ENCODE measurements around the gene RGS7. TPM values are rescaled to one million over a fixed set of nuclear protein-coding genes. Genes with fewer than 3 reads are reported as not detected.

Gene RGS7
- total RNA-seq, 1 donor from 2014 or later: 0.18 TPM

GRCh38 chr1:240792915-240793529, 564.0 kb downstream of the RGS7 start:
- DNase-seq (ENCODE audit: low read depth): no peak
- no peaks in the 10 kb centered on the region for H3K9me3 ChIP-seq (ENCODE audit: insufficient read depth, low read depth, low read length)
- Mint-ChIP-seq H3K4me1 (ENCODE audit: low read depth, unreplicated experiment) (peaks cover 5% of the 10 kb centered on the region), H3K36me3 (ENCODE audit: low read depth, unreplicated experiment) (no peaks in the 10 kb centered on the region), H3K27me3 (ENCODE audit: low read depth, unreplicated experiment) (no peaks in the 10 kb centered on the region), H3K27ac (ENCODE audit: unreplicated experiment) (no peak overlapping the region), H3K4me3 (ENCODE audit: unreplicated experiment) (no peak overlapping the region), H3K9me3 (ENCODE audit: unreplicated experiment) (no peaks in the 10 kb centered on the region)
- H3K27me3 ChIP-seq (ENCODE audit: insufficient read depth, low read length): no peaks in the 10 kb centered on the region
- FAIRE-seq: no peak
- H3K79me2 ChIP-seq (ENCODE audit: insufficient read depth, low read length): no peaks in the 10 kb centered on the region
- H2AFZ ChIP-seq (ENCODE audit: low read depth, low read length): no peak overlapping the region
- H3K4me3 ChIP-seq (ENCODE audit: insufficient read depth, low read depth, low read length): no peak overlapping the region
- H3K36me3 ChIP-seq (ENCODE audit: insufficient read depth, low read length): no peaks in the 10 kb centered on the region
- no peaks in the 10 kb centered on the region for H4K20me1 ChIP-seq (ENCODE audit: insufficient read depth, low read length)
- H3K9ac ChIP-seq (ENCODE audit: low read length): no peak overlapping the region
- H3K4me1 ChIP-seq (ENCODE audit: insufficient read depth, low read length): peaks cover 3% of the 10 kb centered on the region
- no peak overlapping the region for H3K27ac ChIP-seq (ENCODE audit: low read depth, low read length)
- H3K4me2 ChIP-seq (ENCODE audit: low read length): no peak overlapping the region
- TF ChIP-seq, protein P1, sequence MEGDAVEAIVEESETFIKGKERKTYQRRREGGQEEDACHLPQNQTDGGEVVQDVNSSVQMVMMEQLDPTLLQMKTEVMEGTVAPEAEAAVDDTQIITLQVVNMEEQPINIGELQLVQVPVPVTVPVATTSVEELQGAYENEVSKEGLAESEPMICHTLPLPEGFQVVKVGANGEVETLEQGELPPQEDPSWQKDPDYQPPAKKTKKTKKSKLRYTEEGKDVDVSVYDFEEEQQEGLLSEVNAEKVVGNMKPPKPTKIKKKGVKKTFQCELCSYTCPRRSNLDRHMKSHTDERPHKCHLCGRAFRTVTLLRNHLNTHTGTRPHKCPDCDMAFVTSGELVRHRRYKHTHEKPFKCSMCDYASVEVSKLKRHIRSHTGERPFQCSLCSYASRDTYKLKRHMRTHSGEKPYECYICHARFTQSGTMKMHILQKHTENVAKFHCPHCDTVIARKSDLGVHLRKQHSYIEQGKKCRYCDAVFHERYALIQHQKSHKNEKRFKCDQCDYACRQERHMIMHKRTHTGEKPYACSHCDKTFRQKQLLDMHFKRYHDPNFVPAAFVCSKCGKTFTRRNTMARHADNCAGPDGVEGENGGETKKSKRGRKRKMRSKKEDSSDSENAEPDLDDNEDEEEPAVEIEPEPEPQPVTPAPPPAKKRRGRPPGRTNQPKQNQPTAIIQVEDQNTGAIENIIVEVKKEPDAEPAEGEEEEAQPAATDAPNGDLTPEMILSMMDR (IDR thresholded peaks at IDR 0.05; ENCODE audit: insufficient read depth, low read depth, low read length): no peak
- TF ChIP-seq EZH2 (IDR thresholded peaks at IDR 0.05; ENCODE audit: insufficient read depth, low read length): no peak

DNA sequence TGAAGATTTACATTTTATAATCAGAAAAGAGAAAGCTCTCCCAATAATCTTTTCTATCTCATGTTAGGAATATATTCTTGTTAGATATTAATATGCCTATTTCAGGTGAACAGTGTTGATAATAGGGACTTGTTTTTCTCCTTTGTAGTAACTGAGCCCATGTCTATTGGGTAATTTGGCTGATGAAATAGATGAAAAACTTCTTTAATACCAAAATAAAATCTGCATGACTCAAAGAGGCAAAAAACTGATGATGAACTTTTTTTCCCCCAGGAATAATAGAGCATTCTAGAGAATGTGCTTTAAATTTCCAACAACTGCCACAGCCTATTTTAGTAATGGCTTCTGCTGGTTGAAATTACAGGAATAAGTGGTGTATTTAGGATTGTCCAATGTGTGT, 566.1 kb downstream of the RGS7 start:
- H3K4me1 ChIP-seq (ENCODE audit: insufficient read depth, low read length): peaks cover 5% of the 10 kb centered on the region
- H4K20me1 ChIP-seq (ENCODE audit: insufficient read depth, low read length): no peaks in the 10 kb centered on the region
- H3K27me3 ChIP-seq (ENCODE audit: insufficient read depth, low read length): no peaks in the 10 kb centered on the region
- DNase-seq (ENCODE audit: low read depth): no peak
- Mint-ChIP-seq H3K36me3 (ENCODE audit: low read depth, unreplicated experiment) (no peaks in the 10 kb centered on the region), H3K4me3 (ENCODE audit: unreplicated experiment) (no peak overlapping the region), H3K9me3 (ENCODE audit: unreplicated experiment) (no peaks in the 10 kb centered on the region), H3K4me1 (ENCODE audit: low read depth, unreplicated experiment) (no peaks in the 10 kb centered on the region), H3K27ac (ENCODE audit: unreplicated experiment) (no peak overlapping the region), H3K27me3 (ENCODE audit: low read depth, unreplicated experiment) (no peaks in the 10 kb centered on the region)
- FAIRE-seq: no peak
- no peak overlapping the region for H3K27ac ChIP-seq (ENCODE audit: low read depth, low read length)
- no peaks in the 10 kb centered on the region for H3K36me3 ChIP-seq (ENCODE audit: insufficient read depth, low read length)
- H3K9ac ChIP-seq (ENCODE audit: low read length): no peak overlapping the region
- H2AFZ ChIP-seq (ENCODE audit: low read depth, low read length): no peak overlapping the region
- no peak for TF ChIP-seq EZH2 (IDR thresholded peaks at IDR 0.05; ENCODE audit: insufficient read depth, low read length)
- TF ChIP-seq, protein P1 (IDR thresholded peaks at IDR 0.05; ENCODE audit: insufficient read depth, low read depth, low read length): no peak
- no peaks in the 10 kb centered on the region for H3K79me2 ChIP-seq (ENCODE audit: insufficient read depth, low read length)
- H3K9me3 ChIP-seq (ENCODE audit: insufficient read depth, low read depth, low read length): no peaks in the 10 kb centered on the region
- H3K4me2 ChIP-seq (ENCODE audit: low read length): no peak overlapping the region
- no peak overlapping the region for H3K4me3 ChIP-seq (ENCODE audit: insufficient read depth, low read depth, low read length)

GRCh38 chr1:240786880-240787279, 570.1 kb downstream of the RGS7 start:
- DNase-seq (ENCODE audit: low read depth) (no peak), FAIRE-seq (no peak)
- H3K27me3 Mint-ChIP-seq (ENCODE audit: low read depth, unreplicated experiment): no peaks in the 10 kb centered on the region
- no peak overlapping the region for H3K9ac ChIP-seq (ENCODE audit: low read length)
- no peak overlapping the region for H3K27ac ChIP-seq (ENCODE audit: low read depth, low read length)
- TF ChIP-seq, protein P1 (IDR thresholded peaks at IDR 0.05; ENCODE audit: insufficient read depth, low read depth, low read length): no peak
- no peak for TF ChIP-seq EZH2 (IDR thresholded peaks at IDR 0.05; ENCODE audit: insufficient read depth, low read length)
- no peaks in the 10 kb centered on the region for H3K27me3 ChIP-seq (ENCODE audit: insufficient read depth, low read length)
- H3K36me3 ChIP-seq (ENCODE audit: insufficient read depth, low read length): no peaks in the 10 kb centered on the region
- no peaks in the 10 kb centered on the region for H3K9me3 Mint-ChIP-seq (ENCODE audit: unreplicated experiment)
- no peaks in the 10 kb centered on the region for H3K36me3 Mint-ChIP-seq (ENCODE audit: low read depth, unreplicated experiment)
- H3K4me3 ChIP-seq (ENCODE audit: insufficient read depth, low read depth, low read length): no peak overlapping the region
- no peaks in the 10 kb centered on the region for H3K79me2 ChIP-seq (ENCODE audit: insufficient read depth, low read length)
- H3K4me1 ChIP-seq (ENCODE audit: insufficient read depth, low read length): peaks cover 5% of the 10 kb centered on the region
- H2AFZ ChIP-seq (ENCODE audit: low read depth, low read length): no peak overlapping the region
- no peak overlapping the region for H3K27ac Mint-ChIP-seq (ENCODE audit: unreplicated experiment)
- no peaks in the 10 kb centered on the region for H3K4me1 Mint-ChIP-seq (ENCODE audit: low read depth, unreplicated experiment)
- H4K20me1 ChIP-seq (ENCODE audit: insufficient read depth, low read length): no peaks in the 10 kb centered on the region
- H3K4me2 ChIP-seq (ENCODE audit: low read length): no peak overlapping the region
- H3K9me3 ChIP-seq (ENCODE audit: insufficient read depth, low read depth, low read length): no peaks in the 10 kb centered on the region
- no peak overlapping the region for H3K4me3 Mint-ChIP-seq (ENCODE audit: unreplicated experiment)

Data from astrocyte (in vitro differentiated cells and primary cell).